ENCODE data around the gene LRIG2. TPM values are rescaled to one million over a fixed set of nuclear protein-coding genes. Genes with fewer than 3 reads are reported as not detected.
"Not testable (repeated sequence)": the region's sequence is repeated elsewhere in the genome, so short reads cannot be mapped to it uniquely, and the experiment has no call there.

The LRIG2 gene
- total RNA-seq (10 to 100 TPM; 12.9 to 15.8 TPM), total RNA-seq (20.0 to 131 (median 59.3) reads per million in 172 experiments)
- 10.2 TPM for polyA plus RNA-seq (2013, experiment 1 of 2)
- polyA plus RNA-seq (2013, experiment 2 of 2) = 13.9 TPM

- H3K27ac Mint-ChIP-seq = peak within 1 kb of the TSS; percentile 84
- H3K9me3 ChIP-seq (ENCODE audit: control insufficient read depth in 1 of 2, insufficient read depth in 1 of 2, low read length in 2 of 2) = no peaks in the 10 kb centered on the region
- DNase-seq (peak; percentile 94 to 99 (median 98)), ATAC-seq (ENCODE audit: poor library complexity) (peak; percentile 96)
- TF ChIP-seq CTCF (IDR thresholded peaks at IDR 0.05) = peak; percentile 96
- peak within 1 kb of the TSS; percentile 92 for H3K4me3 Mint-ChIP-seq
- H3K9me3 Mint-ChIP-seq = no peaks in the 10 kb centered on the region
- H3K4me3 ChIP-seq (ENCODE audit: low read length) = peak within 1 kb of the TSS; percentile 78
- peaks cover 34% of the 10 kb centered on the region for H3K4me1 Mint-ChIP-seq (ENCODE audit: low read depth)
- H3K36me3 ChIP-seq (ENCODE audit: insufficient read depth, low read length) = peaks cover 13% of the 10 kb centered on the region
- no peaks in the 10 kb centered on the region for H3K27me3 ChIP-seq (ENCODE audit: control insufficient read depth in 1 of 2, insufficient read depth in 2 of 2, low read length in 2 of 2)
- peaks cover 24% of the 10 kb centered on the region for H3K36me3 Mint-ChIP-seq (ENCODE audit: low read depth)
- H3K27me3 Mint-ChIP-seq = no peaks in the 10 kb centered on the region
- H3K4me1 ChIP-seq (ENCODE audit: insufficient read depth, low read length) = peaks cover 31% of the 10 kb centered on the region
- POLR2A ChIA-PET = interaction anchor here (0.6 to 2.1 kb wide), 25 partner anchors 10 to 832 kb away, joined by 3 to 19 read pairs (median 4); partner anchors contain the start of genes AP4B1, MOV10, PPM1J and RSBN1
- intact Hi-C loops (cut with DNase I, micrococcal nuclease) = loop anchor here (2.0 to 10.0 kb wide), 9 partner anchors 116 to 1439 kb away; partner anchors contain the start of genes RSBN1 (in 2 of the 2), SLC16A1 (in 2 of the 2), CTTNBP2NL (in 1 of the 2) and TRIM33 (in 1 of the 2)
- peak within 1 kb of the TSS; percentile 74 to 75 for H3K27ac ChIP-seq (ENCODE audit: low read depth in 1 of 2, low read length in 2 of 2)
- CTCF ChIA-PET = interaction anchor here (0.6 to 2.1 kb wide), 47 partner anchors 10 to 875 kb away, joined by 3 to 23 read pairs (median 4); partner anchors contain the start of genes AP4B1, MAGI3, MOV10 and PPM1J
Observed at GRCh38 chr1:113072757-113073478, at the start of gene LRIG2. Gene LRIG2, plus strand, starts transcription at chr1:113073198. Its CDS starts 209 bp downstream, at chr1:113073407.

- H3K4me1 Mint-ChIP-seq (ENCODE audit: low read depth); H3K36me3 ChIP-seq (ENCODE audit: insufficient read depth, low read length); H3K4me1 ChIP-seq (ENCODE audit: insufficient read depth, low read length); POLR2A ChIA-PET; H3K27ac Mint-ChIP-seq; H3K4me3 Mint-ChIP-seq; H3K27me3 Mint-ChIP-seq; H3K27me3 ChIP-seq (ENCODE audit: control insufficient read depth in 1 of 2, insufficient read depth in 2 of 2, low read length in 2 of 2); H3K9me3 Mint-ChIP-seq; ATAC-seq (ENCODE audit: poor library complexity); H3K4me3 ChIP-seq (ENCODE audit: low read length); H3K36me3 Mint-ChIP-seq (ENCODE audit: low read depth); H3K27ac ChIP-seq (ENCODE audit: low read depth in 1 of 2, low read length in 2 of 2); DNase-seq; intact Hi-C loops (cut with DNase I, micrococcal nuclease); CTCF ChIA-PET; H3K9me3 ChIP-seq (ENCODE audit: control insufficient read depth in 1 of 2, insufficient read depth in 1 of 2, low read length in 2 of 2): not testable (repeated sequence)
Observed at GRCh38 chr1:113023316-113023715, 49.7 kb upstream of the LRIG2 start.

GRCh38 chr1:113027007-113027406 is 46.0 kb upstream of the LRIG2 start:
- POLR2A ChIA-PET = no interaction called here

More at GRCh38 chr1:113027007-113027406, 46.0 kb upstream of the LRIG2 start:
- no peak overlapping the region for H3K27ac ChIP-seq (ENCODE audit: low read depth in 1 of 2, low read length in 2 of 2)
- CTCF ChIA-PET = no interaction called here
- H3K9me3 ChIP-seq (ENCODE audit: control insufficient read depth in 1 of 2, insufficient read depth in 1 of 2, low read length in 2 of 2) = no peaks in the 10 kb centered on the region
- Mint-ChIP-seq H3K27ac (no peak overlapping the region), H3K4me3 (no peak overlapping the region), H3K27me3 (no peaks in the 10 kb centered on the region), H3K4me1 (ENCODE audit: low read depth) (no peaks in the 10 kb centered on the region), H3K9me3 (no peaks in the 10 kb centered on the region), H3K36me3 (ENCODE audit: low read depth) (no peaks in the 10 kb centered on the region)
- H3K4me3 ChIP-seq (ENCODE audit: low read length) = no peak overlapping the region
- DNase-seq = no peak
- no peaks in the 10 kb centered on the region for H3K4me1 ChIP-seq (ENCODE audit: insufficient read depth, low read length)
- H3K36me3 ChIP-seq (ENCODE audit: insufficient read depth, low read length) = no peaks in the 10 kb centered on the region
- no peak for TF ChIP-seq CTCF (IDR thresholded peaks at IDR 0.05)
- no peaks in the 10 kb centered on the region for H3K27me3 ChIP-seq (ENCODE audit: control insufficient read depth in 1 of 2, insufficient read depth in 2 of 2, low read length in 2 of 2)
- ATAC-seq (ENCODE audit: poor library complexity) = no peak
- intact Hi-C loops (cut with DNase I, micrococcal nuclease) = no loop called here

Measured in CD4-positive, alpha-beta T cell (primary cell).